ENCODE data around the gene PTPN13. TPM values are rescaled to one million over a fixed set of nuclear protein-coding genes. Genes with fewer than 3 reads are reported as not detected.
A peak's percentile ranks its signal among the peaks of the same experiment; 100 is the strongest.

Gene PTPN13
- total and polyA plus RNA-seq, 12 donors: 3.9 to 22.3 (median 14.9) TPM

GRCh38 chr4:86847571-86847970, 253.5 kb downstream of the PTPN13 start:
- WGBS, 4 donors: 77 to 85% (median 79%) methylated on average over 4 of the region's 4 CpGs
- intact Hi-C loops (cut with DNase I): no loop called here
- Histone ChIP-seq H3K9me3 (replicated peaks in 1 of 3) (no peaks in the 10 kb centered on the region), H3K36me3 (replicated peaks in 1 of 2) (no peaks in the 10 kb centered on the region), H3K4me3 (no peak overlapping the region), H3K27ac (no peak overlapping the region), H3K27me3 (no peaks in the 10 kb centered on the region), H3K4me1 (replicated peaks in 1 of 2) (no peaks in the 10 kb centered on the region)
- TF ChIP-seq CTCF (IDR thresholded peaks at IDR 0.05) (no peak), POLR2A (IDR thresholded peaks at IDR 0.05) (no peak)
- no peak for DNase-seq

GRCh38 chr4:86848136-86848535, 254.0 kb downstream of the PTPN13 start:
- no peak overlapping the region for H3K4me3 ChIP-seq
- 69 to 78% (median 70%) methylated on average over 7 of the region's 7 CpGs for WGBS, 4 donors

GRCh38 chr4:86848732-86849619, 254.9 kb downstream of the PTPN13 start, which contains the start of gene SLC10A6:
Gene SLC10A6 (minus strand): TSS chr4:86849384. CDS start chr4:86849115, 269 bp downstream.
- H3K4me3 ChIP-seq: no peak within 1 kb of the TSS
- no peaks in the 10 kb centered on the region for H3K9me3 ChIP-seq (replicated peaks in 1 of 3)
- peak in 3 of 7 donors; percentile 13 to 23 (median 15) for DNase-seq
- H3K4me1 ChIP-seq (replicated peaks in 1 of 2): no peaks in the 10 kb centered on the region
- H3K27ac ChIP-seq: peak within 1 kb of the TSS in 2 of 5 donors; percentile 22 to 40
- intact Hi-C loops (cut with DNase I): no loop called here
- H3K27me3 ChIP-seq: no peaks in the 10 kb centered on the region
- 76 to 80% (median 78%) methylated on average over 9 to 11 of the region's 11 CpGs for WGBS, 4 donors
- TF ChIP-seq CTCF (IDR thresholded peaks at IDR 0.05) (no peak), POLR2A (IDR thresholded peaks at IDR 0.05) (no peak)
- no peaks in the 10 kb centered on the region for H3K36me3 ChIP-seq (replicated peaks in 1 of 2)

More at GRCh38 chr4:86848136-86848535, 254.0 kb downstream of the PTPN13 start:
- no peaks in the 10 kb centered on the region for H3K9me3 ChIP-seq (replicated peaks in 1 of 3)
- no peak overlapping the region for H3K27ac ChIP-seq
- no peaks in the 10 kb centered on the region for H3K4me1 ChIP-seq (replicated peaks in 1 of 2)
- intact Hi-C loops (cut with DNase I): no loop called here
- no peaks in the 10 kb centered on the region for H3K27me3 ChIP-seq
- no peaks in the 10 kb centered on the region for H3K36me3 ChIP-seq (replicated peaks in 1 of 2)
- TF ChIP-seq POLR2A (IDR thresholded peaks at IDR 0.05): no peak
- no peak for DNase-seq

- Histone ChIP-seq H3K27ac (no peak overlapping the region), H3K27me3 (no peaks in the 10 kb centered on the region), H3K36me3 (replicated peaks in 1 of 2) (no peaks in the 10 kb centered on the region), H3K9me3 (replicated peaks in 1 of 3) (no peaks in the 10 kb centered on the region), H3K4me1 (replicated peaks in 1 of 2) (no peaks in the 10 kb centered on the region), H3K4me3 (no peak overlapping the region)
- no peak for DNase-seq
- 72 to 90% (median 88%) methylated on average over 5 of the region's 5 CpGs for WGBS, 4 donors
- no peak for TF ChIP-seq POLR2A (IDR thresholded peaks at IDR 0.05)
- no peak for TF ChIP-seq CTCF (IDR thresholded peaks at IDR 0.05)
- intact Hi-C loops (cut with DNase I): no loop called here
These were observed 259.1 kb downstream of the PTPN13 start for GRCh38 chr4:86853209-86853608.
